ENCODE data around the gene TCF25.

Gene TCF25

DNA sequence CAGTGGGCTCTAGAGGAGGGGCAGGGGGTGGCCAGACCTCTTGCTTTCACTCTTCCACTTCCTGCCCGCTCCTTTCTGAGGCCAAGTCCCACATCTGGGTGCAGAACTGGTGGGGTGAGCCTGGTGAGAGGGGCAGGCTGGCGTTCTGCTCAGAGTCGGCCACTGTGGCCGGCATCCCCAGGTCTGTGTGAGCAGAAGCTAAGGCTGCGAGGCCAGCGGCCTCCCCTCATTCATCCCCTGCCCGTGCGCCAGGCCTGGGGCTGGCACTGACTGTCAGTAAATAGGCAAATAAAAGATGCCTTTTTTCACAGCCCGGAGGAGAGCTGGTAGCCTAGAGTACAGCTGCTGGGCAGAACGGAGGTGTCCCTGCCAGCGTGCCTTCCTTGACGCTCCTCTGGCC, 76.4 kb downstream of the TCF25 start:
- no peak for DNase-seq

DNA sequence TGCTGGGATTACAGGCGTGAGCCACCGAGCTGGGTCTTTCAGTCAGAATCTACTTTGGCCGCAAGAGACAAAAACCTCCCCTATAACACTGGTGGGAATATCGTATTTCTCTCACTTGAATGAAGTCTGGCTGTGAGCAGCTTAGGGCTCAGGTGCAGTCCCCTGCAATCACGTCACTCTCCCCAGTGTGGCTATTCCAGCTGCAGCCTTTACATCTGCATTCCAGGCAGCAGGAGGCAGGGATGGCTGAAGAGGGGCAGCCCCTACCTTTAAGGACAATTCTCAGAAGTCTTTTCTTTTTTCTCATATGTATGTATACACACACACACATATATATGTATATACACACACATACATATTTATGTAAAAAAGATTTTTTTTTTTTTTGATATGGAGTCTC, 78.1 kb downstream of the TCF25 start:
- DNase-seq = no peak

DNA sequence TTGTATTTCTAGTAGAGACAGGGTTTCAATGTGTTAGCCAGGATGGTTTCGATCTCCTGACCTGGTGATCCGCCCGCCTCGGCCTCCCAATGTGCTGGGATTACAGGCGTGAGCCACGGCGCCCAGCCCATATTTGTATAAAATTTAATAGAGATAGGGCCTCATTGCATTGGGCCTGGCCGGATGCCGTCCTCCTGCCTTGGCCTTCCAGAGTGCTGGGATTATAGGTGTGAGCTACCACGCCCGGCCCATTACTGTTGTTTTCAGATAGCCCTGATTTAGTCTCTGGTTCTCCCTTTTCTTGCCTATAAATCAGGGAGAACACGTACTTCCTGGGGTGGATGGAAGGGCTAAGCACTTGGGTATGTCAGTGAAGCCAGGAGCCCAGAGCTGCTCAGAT, 78.7 kb downstream of the TCF25 start:
- no peak for DNase-seq

DNA sequence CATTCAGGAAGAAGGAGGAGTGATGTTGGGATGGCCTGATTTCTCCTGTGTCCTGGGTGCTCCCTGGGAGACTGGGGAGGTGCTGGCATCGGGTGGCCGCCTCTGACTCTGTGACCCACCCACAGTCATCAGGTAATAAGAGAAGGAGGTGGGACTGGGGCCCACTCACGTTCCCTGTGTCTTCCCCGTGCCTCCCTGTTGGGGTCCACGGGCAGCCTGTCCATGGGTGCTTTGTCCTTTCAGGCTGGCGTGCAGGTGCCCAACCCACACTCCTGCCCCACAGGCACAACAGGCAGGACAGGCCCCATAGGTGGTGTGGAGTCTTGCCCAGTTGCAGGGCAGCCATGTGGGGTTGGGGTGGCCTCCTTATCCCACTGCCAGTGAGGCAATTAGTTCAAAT, 79.2 kb downstream of the TCF25 start:
- no peak for DNase-seq

DNA sequence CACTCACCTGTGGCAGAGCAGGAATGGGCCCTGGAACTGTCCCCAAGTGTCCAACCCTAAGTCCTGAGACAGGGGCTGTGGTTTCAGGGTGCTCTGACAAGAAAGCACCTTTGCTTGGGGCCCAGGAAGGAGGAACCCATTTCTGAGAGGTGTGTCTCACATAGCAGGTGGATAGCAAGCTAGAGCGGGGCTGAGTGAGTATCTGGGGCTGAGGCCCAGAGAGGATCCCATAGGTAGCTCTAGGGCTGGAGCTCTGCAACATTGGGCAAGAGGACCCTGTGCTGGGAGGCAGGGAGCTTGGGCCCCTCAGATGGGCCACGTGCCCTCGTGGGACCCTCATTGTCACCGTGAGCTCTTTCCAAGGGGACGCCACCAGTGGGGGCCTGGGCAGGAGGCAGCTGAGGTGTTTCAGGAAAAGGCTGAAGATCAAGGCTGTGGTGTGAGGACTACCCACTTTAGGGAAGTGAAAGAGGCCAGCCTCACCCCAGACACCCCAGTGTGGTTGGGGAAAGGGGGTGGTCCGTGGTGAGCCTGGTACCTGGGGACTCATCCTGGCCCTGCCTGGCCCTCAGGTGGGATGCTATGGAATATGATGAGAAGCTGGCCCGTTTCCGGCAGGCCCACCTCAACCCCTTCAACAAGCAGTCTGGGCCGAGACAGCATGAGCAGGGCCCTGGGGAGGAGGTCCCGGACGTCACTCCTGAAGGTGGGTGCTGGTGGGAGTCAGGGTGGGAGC, 80.4 kb downstream of the TCF25 start:
- no peak for DNase-seq

DNA sequence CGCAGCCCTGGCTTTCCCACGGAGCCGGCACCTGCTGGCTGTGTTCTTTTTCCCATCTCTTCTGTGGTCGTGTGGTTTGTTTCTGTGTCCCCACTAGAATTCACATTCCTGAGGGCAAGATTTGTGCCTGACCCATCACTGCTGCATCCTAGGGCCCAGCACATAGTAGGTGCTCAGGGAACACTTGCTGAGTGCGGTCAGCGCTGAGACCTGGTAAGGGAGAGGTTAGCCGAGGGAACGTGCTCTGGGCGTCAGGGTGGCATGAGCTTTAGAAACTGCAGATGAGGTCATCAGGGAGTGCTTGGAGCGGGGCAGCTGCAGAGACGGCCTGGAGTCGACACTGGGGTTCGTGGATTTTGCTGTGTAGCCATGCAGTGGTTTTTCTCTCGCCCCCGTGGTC, 81.1 kb downstream of the TCF25 start:
- DNase-seq = no peak

DNA sequence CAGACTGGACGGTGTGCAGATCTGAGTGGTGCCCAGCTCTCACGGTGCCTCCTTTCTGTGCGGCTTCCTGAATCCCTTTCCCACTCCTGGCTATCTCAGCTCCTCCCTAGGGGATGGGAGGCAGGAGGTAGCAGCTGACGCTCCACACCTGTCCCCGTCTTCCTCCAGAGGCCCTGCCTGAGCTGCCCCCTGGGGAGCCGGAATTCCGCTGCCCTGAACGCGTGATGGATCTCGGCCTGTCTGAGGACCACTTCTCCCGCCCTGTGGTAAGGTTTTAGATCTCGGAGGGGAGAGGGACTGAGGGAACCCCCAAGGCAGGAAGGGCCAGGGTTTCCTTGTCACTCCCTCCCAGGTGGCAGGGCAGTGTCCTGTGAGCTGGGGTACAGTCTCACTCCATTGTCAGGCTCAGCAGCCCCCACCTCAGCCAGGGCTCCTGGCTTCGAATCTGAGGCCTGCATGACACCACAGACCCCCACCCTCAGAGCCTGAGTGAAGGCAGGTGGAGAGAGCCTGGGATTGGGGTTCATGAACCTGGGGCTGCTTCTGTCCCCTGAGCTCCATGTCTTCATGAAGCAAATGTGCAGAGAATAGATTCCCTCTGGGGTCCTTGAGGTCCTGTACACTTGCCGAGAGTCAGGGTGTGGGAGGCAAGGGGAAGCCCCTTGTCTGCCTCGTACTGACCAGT, 81.8 kb downstream of the TCF25 start:
- DNase-seq = no peak

DNA sequence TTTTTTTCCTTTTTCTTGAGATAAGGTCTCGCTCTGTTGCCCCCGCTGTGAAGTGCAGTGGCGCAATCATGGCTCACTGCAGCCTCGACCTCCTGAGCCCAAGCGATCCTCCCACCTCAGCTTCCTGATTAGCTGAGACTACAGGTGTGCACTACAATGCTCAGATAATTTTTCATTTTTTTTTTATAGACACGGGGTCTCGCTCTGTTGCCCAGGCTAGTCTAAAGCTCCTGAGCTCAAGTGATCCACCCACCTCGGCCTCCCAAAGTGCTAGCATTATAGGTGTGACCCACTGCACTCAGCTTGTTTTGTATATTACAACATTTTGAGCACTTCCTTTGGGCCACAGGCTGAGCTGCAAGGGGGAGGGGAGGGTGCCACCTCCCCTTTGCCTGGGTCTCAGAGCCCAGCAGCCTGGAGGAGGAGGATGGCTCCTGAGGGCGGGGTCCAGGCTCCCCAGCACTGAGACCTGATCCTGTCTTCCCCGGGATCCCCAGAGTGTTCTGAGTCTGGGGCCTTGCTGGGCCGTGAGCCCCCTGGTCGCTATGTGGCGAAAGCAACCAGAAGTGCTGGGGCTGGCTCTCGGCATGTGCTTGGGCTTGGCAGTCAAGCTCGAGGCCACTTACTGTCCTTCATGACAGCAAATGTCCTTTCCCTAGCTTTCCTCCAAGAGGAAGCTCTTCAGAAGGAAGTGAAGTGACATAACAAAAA, 83.3 kb downstream of the TCF25 start:
- no peak for DNase-seq

DNA sequence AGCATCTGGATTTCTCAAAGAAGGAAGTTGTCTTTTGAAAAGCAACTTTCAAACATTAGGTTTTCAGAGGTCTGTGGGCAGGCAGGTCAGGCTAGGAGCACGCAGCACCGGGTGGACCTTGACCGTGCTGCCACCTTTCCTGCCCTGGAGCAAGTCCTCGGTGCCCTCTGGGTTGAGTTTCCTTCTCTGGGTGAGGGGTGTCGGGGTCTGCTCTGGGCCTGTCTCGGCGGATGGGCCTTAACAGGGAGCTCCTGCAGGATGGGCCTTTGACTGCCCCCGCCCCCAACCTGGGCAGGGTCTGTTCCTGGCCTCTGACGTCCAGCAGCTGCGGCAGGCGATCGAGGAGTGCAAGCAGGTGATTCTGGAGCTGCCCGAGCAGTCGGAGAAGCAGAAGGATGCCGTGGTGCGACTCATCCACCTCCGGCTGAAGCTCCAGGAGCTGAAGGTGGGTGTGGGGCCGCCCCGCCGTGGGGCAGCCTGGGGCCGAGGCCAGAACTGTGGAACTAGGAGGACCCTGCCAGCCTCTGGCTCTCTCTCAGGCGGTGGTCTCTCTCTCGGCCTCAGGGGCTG, 83.9 kb downstream of the TCF25 start:
- no peak for DNase-seq

DNA sequence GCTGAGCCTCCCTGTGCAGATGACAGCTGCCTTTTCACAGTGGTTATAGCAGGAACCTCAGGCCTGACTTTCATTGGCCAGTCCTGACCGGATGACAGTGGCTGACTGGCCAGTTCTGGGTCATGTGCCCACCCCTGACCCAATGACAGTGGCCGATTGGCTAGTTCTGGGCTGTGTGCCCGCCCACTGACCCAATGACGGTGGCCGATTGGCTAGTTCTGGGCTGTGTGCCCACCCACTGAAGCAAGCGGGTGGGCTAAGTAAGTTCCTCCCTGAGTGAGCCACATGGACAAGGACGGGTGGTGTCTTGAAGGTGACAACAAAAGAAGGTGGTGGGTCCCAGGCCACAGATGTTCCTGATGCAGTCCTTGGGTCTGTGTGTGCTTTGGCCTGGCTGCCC, 84.7 kb downstream of the TCF25 start:
- DNase-seq = peak; percentile 44

DNA sequence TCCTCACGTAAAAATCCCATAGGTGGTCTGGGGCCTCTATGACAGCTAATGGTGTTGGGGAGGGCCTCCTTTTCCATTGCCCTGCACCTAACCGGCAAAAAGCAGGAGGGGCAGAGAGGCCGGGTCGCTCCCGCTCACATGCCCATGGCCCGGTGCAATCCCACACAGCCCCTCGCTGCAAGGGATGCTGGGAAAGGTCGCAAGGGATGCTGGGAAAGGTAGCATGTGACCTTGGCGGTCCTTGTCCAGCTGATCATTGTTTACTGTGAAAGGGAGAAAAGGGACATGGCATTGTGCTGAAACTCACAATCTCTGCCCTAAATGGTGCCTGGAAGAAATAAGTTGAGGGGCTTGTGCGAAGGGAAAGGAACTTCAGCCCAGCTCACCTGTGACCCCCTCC, 85.2 kb downstream of the TCF25 start:
- no peak for DNase-seq

DNA sequence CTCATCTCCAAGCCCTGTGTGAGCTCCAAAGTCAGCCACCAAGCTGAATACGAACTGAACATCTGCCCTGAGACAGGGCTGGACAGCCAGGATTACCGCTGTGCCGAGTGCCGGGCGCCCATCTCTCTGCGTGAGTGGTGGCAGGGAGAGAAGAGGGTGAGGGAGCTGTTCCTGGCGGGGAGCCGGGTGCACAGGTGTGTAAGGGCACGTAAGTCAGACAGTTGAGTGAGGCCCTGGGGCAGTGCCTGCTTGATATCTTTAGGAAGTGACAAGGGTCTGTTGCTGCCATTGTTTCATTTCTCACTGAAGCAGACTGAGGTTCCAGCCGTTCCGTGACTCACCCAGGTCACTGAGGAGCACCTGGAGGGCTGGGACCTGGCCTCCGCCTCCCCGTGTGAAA, 87.6 kb downstream of the TCF25 start:
- DNase-seq = no peak
